ENCODE measurements around the gene EGFL7. TPM values are rescaled to one million over a fixed set of nuclear protein-coding genes. Genes with fewer than 3 reads are reported as not detected.

Gene EGFL7
- total RNA-seq, 4 donors from 2014 or later, result 38.8 to 81.0 (median 56.4) TPM

GRCh38 chr9:136645352-136645902 lies 17.3 kb upstream of the EGFL7 start:
- WGBS, 2 donors (ENCODE audit: low coverage in 1 of 2), result no CpG with 5 or more reads among the region's 18 CpGs
- ATAC-seq, result peak; percentile 5
- Histone ChIP-seq H3K27me3 (peaks cover 56% of the 10 kb centered on the region), H3K27ac (peak overlapping the region in 3 of 4 donors; percentile 72 to 75 (median 72)), H3K4me3 (peak overlapping the region in 1 of 2 donors; percentile 35), H3K36me3 (no peaks in the 10 kb centered on the region), H3K4me1 (peaks cover 0 to 22% (median 12%) of the 10 kb centered on the region in 3 donors), H3K9me3 (no peaks in the 10 kb centered on the region)
- TF ChIP-seq POLR2A (IDR thresholded peaks at IDR 0.05) (no peak), EP300 (IDR thresholded peaks at IDR 0.05) (no peak), POLR2AphosphoS5 (IDR thresholded peaks at IDR 0.05) (no peak)

GRCh38 chr9:136645903-136646754 lies 16.6 kb upstream of the EGFL7 start:
- peaks cover 0 to 22% (median 12%) of the 10 kb centered on the region in 3 donors for H3K4me1 ChIP-seq
- WGBS, 2 donors (ENCODE audit: low coverage in 1 of 2), result 55 to 60% methylated on average over 4 to 8 of the region's 40 CpGs
- H3K27ac ChIP-seq, result peak overlapping the region in 3 of 4 donors; percentile 72 to 75 (median 73)
- no peaks in the 10 kb centered on the region for H3K36me3 ChIP-seq
- peak in 1 of 4 experiments; percentile 13 for TF ChIP-seq CTCF (IDR thresholded peaks at IDR 0.05)
- TF ChIP-seq POLR2AphosphoS5 (IDR thresholded peaks at IDR 0.05), result peak; percentile 84
- TF ChIP-seq POLR2A (IDR thresholded peaks at IDR 0.05), result no peak
- no peak for TF ChIP-seq EP300 (IDR thresholded peaks at IDR 0.05)
- ATAC-seq, result peak; percentile 60
- H3K4me3 ChIP-seq, result peak overlapping the region in 1 of 2 donors; percentile 35
- H3K9me3 ChIP-seq, result no peaks in the 10 kb centered on the region
- H3K27me3 ChIP-seq, result peaks cover 55% of the 10 kb centered on the region

- TF ChIP-seq CTCF (IDR thresholded peaks at IDR 0.05) (no peak), POLR2A (IDR thresholded peaks at IDR 0.05) (no peak), EP300 (IDR thresholded peaks at IDR 0.05) (no peak), POLR2AphosphoS5 (IDR thresholded peaks at IDR 0.05) (no peak)
- peak overlapping the region in 3 of 4 donors; percentile 72 to 75 (median 73) for H3K27ac ChIP-seq
- H3K9me3 ChIP-seq, result no peaks in the 10 kb centered on the region
- 88% methylated on average over 3 of the region's 29 CpGs; no CpG with 5 or more reads in 1 of the 2 donors for WGBS, 2 donors (ENCODE audit: low coverage in 1 of 2)
- H3K4me3 ChIP-seq, result peak overlapping the region in 1 of 2 donors; percentile 35
- ATAC-seq, result no peak
- H3K27me3 ChIP-seq, result peaks cover 47% of the 10 kb centered on the region
- H3K4me1 ChIP-seq, result peaks cover 0 to 22% (median 12%) of the 10 kb centered on the region in 3 donors
- no peaks in the 10 kb centered on the region for H3K36me3 ChIP-seq
These were observed 15.6 kb upstream of the EGFL7 start for GRCh38 chr9:136646827-136647711.

GRCh38 chr9:136648751-136649150 lies 14.0 kb upstream of the EGFL7 start:
- Histone ChIP-seq H3K27me3 (peaks cover 37% of the 10 kb centered on the region), H3K4me1 (peaks cover 0 to 20% (median 12%) of the 10 kb centered on the region in 3 donors), H3K27ac (peak overlapping the region in 2 of 4 donors; percentile 32 to 46), H3K36me3 (no peaks in the 10 kb centered on the region), H3K9me3 (no peaks in the 10 kb centered on the region), H3K4me3 (no peak overlapping the region)
- ATAC-seq, result no peak
- WGBS, 2 donors (ENCODE audit: low coverage in 1 of 2), result 40 to 48% methylated on average over 4 to 8 of the region's 16 CpGs
- TF ChIP-seq POLR2A (IDR thresholded peaks at IDR 0.05) (no peak), POLR2AphosphoS5 (IDR thresholded peaks at IDR 0.05) (peak; percentile 14), EP300 (IDR thresholded peaks at IDR 0.05) (no peak)

GRCh38 chr9:136650021-136650420 lies 12.7 kb upstream of the EGFL7 start:
- Histone ChIP-seq H3K9me3 (no peaks in the 10 kb centered on the region), H3K27me3 (peaks cover 28% of the 10 kb centered on the region), H3K36me3 (no peaks in the 10 kb centered on the region), H3K4me3 (no peak overlapping the region), H3K4me1 (peaks cover 0 to 11% (median 6%) of the 10 kb centered on the region in 3 donors), H3K27ac (no peak overlapping the region)
- 97 to 100% methylated on average over 1 to 6 of the region's 8 CpGs for WGBS, 2 donors (ENCODE audit: low coverage in 1 of 2)
- TF ChIP-seq POLR2A (IDR thresholded peaks at IDR 0.05) (no peak), EP300 (IDR thresholded peaks at IDR 0.05) (no peak), CTCF (IDR thresholded peaks at IDR 0.05) (no peak), POLR2AphosphoS5 (IDR thresholded peaks at IDR 0.05) (no peak)
- ATAC-seq, result no peak

Measured in gastroesophageal sphincter (tissue), 4 donors.